ENCODE results near the gene KCNJ10. TPM values are rescaled to one million over a fixed set of nuclear protein-coding genes. Genes with fewer than 3 reads are reported as not detected.

The KCNJ10 gene
- total RNA-seq, 1 experiment from 2014 or later, result not detected

DNA sequence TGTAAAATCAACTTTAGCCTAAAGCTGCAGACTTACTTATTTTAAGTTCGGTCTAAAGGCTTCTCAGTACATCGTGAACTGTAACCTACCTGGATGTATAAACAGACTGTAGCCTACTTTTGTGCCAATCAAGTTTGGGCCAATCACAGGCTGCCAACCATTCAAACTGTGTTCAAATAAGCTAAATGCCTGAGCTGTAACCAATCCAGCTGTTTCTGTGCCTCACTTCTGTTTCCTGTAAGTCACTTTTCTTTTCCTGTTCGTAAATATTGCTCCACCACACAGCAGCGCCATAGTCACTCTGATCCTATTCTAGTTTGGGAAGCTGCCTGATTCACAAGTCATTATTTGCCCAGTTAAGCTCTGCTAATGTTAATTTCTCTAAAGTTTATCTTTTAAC is 78.4 kb downstream of the KCNJ10 start:
- DNase-seq (ENCODE audit: low read depth), result no peak

DNA sequence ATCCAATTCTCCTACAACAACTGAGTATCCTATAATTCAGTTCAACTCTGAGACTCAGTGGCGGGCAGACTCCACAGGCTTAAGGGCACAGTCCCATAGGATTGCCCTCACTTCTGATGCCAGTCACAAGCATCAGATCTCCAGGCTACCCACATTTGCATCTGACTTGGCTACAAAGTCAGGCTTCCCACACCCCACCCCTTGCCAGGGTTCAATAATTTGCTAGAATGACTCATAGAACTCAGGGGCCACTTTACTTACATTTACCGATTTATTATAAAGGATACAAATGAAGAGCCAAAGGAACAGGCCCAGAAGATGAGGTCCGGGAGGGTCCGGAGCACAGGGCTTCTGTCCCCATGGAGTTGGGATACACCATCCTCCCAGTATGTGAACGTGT is 80.0 kb downstream of the KCNJ10 start:
- no peak for DNase-seq (ENCODE audit: low read depth)

- no peak for DNase-seq (ENCODE audit: low read depth)
These were observed 80.4 kb downstream of the KCNJ10 start for GRCh38 chr1:159989581-159989980.

DNA sequence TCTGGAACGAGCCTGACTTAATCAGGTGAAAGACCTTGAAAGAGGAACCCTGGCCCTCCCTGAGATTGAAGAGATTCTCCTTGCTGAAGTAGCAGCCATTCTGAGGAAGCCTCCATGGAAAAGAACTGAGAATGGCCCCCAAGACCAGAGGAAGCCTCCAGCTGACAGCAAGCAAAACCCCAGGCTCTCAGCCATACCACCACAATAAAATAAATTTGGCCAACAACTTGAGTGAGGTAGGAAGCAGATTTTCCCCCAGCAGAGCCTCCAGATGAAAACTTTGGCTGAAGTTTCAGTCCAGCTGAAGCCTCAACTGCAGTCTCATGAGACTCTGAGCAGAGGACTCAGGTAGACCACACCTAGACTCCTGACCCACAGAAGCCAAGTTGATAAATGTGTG is 82.0 kb downstream of the KCNJ10 start:
- DNase-seq (ENCODE audit: low read depth), result no peak

GRCh38 chr1:159987186-159987585 is 82.8 kb downstream of the KCNJ10 start:
- DNase-seq (ENCODE audit: low read depth), result no peak

DNA sequence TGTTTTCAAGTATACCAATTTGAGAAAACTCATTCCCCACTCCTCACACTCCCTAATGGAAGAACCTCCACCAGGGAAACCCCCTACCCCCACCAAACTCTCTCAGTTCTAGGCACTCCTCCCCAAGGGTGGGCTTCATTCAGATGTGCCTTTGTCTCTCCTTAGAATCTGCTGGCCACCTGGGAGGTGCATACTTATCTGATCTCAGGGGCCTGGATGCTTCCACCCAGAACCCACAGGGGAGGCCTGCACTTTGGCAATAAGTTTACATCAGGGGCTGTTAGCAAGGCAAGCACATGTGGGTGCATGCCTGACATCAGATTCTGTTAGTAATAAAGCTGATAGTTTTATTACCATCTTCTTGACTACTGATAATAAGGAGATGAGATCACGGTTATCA is 83.4 kb downstream of the KCNJ10 start:
- DNase-seq (ENCODE audit: low read depth), result no peak

DNA sequence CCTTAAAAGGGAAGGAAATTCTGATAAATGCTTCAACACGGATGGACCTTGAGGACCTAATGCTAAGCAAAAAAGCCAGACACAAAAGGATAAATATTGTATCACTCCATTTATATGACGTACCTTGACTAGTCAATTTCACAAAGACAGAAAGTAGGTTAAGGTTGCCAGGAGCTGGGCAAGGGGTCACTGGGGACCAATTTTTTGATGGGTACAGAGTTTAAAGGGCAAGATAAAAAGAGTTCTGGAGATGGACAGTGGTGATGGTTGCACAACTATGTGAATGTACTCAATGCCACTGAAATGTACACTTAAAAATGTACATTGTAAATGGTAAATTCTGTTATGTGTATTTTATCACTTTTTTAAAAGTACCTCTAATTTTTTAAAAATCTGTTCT is 83.9 kb downstream of the KCNJ10 start:
- DNase-seq (ENCODE audit: low read depth), result no peak

GRCh38 chr1:159985473-159985872 is 84.5 kb downstream of the KCNJ10 start:
- no peak for DNase-seq (ENCODE audit: low read depth)

GRCh38 chr1:159983681-159984080 is 86.3 kb downstream of the KCNJ10 start:
- no peak for DNase-seq (ENCODE audit: low read depth)

GRCh38 chr1:159982280-159982679 is 87.7 kb downstream of the KCNJ10 start:
- no peak for DNase-seq (ENCODE audit: low read depth)

DNA sequence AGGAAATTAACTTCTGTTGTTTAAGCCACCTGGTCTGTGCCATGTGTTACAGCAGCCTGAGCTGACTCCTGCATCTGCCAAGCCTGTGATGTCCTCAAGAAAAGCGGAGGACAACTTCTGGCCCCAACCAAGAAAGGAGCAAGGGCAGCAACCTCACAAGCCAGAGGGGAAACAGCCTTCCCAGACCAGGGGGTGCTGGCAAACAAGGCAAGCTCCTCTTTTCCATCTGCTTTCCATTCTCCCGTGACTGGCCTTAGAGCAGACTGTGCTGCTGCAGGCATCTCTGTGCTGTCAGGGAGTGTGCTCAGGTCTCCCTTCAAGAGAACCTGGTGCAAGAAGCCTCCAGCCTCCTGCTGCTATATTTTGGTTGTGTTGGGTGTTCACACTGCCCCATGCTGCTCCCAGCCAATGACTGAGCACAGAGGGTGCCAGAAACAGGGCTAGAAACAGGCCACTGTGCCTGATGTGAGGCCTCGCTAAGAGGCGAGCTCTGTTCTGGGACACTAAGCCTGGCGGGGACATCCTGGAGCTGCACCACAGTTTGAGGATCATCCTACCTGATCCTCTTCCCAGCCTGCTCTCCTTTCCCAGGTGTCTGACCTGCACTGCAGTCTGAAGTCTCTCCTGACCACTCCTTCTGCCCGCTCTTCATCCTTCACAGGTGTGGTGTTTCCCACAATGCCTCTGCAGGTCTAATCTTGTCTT is 88.5 kb downstream of the KCNJ10 start:
- no peak for DNase-seq (ENCODE audit: low read depth)

GRCh38 chr1:159980786-159981185 is 89.2 kb downstream of the KCNJ10 start:
- DNase-seq (ENCODE audit: low read depth), result no peak

- DNase-seq (ENCODE audit: low read depth), result no peak
These were observed 89.9 kb downstream of the KCNJ10 start for GRCh38 chr1:159980076-159980475.

DNA sequence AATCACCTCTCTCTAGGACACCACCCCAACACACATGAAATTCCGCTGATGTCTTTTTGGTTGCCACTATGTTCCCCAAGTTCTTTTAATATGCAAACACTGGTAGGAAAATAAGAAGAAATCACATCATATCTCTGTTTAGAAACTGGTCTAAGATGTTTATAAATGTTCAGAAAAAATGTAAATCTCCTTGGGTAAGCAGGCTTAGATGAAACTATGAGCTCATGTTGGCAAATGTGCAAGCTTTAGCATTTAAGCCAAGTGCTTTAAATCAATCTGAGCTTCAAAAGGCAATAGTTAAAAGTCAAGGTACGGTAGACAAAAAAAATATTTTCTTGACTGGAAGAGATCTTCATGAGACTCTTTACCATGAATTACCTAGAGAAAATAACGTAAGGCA is 90.7 kb downstream of the KCNJ10 start:
- no peak for DNase-seq (ENCODE audit: low read depth)

DNA sequence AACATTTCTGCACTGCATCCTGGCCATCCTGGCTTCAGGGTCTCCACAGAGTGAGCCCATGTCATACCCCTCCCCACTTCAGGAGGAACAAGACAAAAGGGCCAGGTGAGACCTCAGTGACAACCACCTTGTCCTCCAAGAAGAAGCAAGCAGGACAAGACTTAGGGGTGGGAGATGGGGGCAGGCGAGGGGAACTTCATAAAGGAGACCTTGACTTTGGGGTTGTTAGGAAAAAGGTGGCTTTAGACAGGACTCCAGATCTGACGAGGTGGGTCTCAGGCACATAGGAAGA is 91.9 kb downstream of the KCNJ10 start:
- DNase-seq (ENCODE audit: low read depth), result no peak

DNA sequence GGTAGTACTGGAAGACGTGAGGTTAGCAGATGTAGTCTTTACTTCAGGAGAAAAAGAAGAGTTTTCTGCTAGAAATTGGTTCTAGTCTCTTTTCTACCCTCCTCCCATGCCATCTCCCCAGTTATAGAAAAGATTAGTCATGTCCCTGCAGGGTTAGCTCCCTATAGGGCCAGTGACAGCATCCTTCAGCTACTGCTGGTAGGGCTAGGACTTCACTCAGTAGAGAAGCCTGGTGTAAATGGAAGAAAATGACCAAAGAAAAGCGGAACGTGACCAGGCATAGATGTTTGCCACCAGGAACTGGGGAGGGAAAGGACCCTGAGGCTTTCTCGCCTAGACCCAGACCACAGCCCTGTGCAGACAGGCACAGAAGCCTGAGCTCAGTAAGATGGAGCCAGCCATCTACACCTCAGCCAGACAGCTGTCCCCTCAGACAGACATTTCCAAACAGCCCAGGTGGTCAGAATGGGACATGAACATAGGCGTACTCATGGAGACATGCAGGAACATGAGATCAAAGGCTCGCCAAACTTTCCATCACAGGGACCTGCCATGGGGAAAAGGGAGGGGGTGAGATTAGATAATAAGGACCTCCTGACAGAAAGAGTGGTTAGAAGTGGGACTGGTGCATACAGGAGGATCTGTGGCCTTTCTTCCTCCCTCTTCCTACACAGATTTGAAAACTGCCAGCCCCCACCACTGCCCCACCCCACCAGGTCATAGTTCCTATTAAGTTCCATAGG is 92.4 kb downstream of the KCNJ10 start:
- DNase-seq (ENCODE audit: low read depth), result no peak

- no peak for DNase-seq (ENCODE audit: low read depth)
These were observed 95.5 kb downstream of the KCNJ10 start for GRCh38 chr1:159974350-159974965.

DNA sequence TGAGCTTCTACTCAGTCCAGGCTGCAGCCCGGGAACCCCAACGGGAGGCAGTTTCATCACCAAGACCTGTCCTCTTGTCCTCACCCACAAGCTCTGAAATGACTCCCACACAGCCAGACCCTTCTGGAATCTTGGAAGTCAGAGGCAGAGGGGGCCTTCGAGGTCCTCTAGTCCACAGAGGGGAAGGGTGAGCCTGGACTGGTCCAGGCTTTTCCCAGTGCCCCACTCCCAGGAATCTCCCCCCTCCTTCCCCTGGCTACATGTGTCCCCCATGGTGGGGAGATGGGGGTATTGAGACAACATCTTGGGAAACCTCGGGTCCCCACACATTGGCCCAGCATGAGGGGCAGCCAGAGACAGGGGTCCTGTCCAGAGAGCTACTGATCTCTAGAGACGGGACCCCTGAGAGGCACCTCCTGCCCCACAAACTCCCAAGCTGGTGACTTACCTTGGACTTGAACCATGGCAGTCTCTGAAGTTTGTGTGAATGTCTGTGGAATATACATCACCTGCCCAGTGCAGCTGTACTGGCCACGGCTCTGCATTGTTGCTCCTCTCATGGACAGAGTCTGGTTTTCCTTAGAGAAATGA is 96.5 kb downstream of the KCNJ10 start:
- DNase-seq (ENCODE audit: low read depth), result no peak

DNA sequence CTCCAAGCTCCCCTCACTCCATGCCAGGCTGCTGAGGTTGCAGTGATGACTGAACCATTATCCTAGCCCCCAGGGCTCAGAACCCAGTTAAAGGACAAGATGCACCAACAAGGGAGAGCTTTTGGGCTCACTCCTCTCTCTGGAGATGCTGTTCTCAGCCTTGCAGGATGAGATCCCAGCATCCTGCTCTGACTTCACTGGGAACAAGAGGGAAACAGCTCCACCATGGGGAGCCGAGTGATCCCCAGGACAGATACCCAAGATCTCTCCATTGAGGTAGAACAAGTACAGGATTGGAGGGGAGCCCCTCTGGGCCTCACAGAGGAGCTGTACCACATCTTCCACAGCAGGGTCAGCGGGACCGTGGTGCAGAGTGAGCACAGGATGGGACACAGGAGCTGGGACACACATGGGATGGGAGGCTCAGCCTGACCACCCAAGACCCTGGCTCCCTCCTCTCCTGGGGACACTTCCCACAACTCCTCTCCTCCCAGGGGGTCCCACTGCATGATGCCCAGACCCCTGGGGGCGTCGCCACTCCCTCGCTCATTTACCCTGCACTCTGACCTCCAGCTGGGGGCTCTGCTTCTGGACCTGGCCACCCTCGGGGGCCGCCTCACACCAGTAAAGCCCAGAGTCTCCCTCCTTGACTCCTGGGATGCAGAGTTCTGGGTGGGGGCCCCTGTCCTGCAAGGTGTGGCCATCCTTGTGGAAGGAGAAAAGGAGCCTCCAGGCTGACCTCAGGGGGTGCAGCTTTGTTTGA is 97.3 kb downstream of the KCNJ10 start:
- no peak for DNase-seq (ENCODE audit: low read depth)

- DNase-seq (ENCODE audit: low read depth), result no peak
These were observed 99.0 kb downstream of the KCNJ10 start for GRCh38 chr1:159970932-159971342.

DNA sequence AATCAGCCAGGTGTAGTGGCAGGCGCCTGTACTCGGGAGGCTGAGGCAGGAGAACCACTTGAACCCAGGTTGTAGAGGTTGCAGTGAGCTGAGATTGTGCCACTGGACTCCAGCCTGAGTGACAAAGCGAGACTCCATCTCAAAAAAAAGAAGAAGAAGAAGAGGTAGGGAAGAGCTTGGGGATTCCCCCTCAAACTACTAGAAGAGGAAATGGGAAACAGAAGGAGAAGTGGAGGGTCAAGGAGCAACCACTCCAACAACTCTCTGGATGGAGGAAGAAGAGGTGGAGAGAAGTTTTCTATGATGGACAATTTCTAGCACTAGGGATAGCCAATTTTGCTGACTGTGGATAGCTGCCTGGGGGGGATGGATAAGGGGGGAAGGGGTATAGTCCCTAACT is 101.1 kb downstream of the KCNJ10 start:
- no peak for DNase-seq (ENCODE audit: low read depth)

- no peak for DNase-seq (ENCODE audit: low read depth)
These were observed 104.7 kb downstream of the KCNJ10 start for GRCh38 chr1:159965263-159965662.

Data from M059J (cell line).